Measurements from ENCODE around the gene PVR. TPM values are rescaled to one million over a fixed set of nuclear protein-coding genes. Genes with fewer than 3 reads are reported as not detected.

PVR gene
- total and polyA plus RNA-seq, 10 of the 15 experiments (the other 5 are each of a cell fraction or from before 2014, with no cell fraction given) = 0.07 to 4.0 (median 1.9) TPM

GRCh38 chr19:44637390-44637764, 6.3 kb upstream of the PVR start:
- ChIA-PET RAD21 (ENCODE audit: unreplicated experiment) (no interaction called here), POLR2A (interaction anchor here (0.6 kb wide), 1 partner anchor 345 kb away, joined by 3 read pairs; no protein-coding TSS in a partner anchor), CTCF (interaction anchor here (2.5 kb wide), 1 partner anchor 17 kb away, joined by 6 read pairs; no protein-coding TSS in a partner anchor), SMC1A (ENCODE audit: uncharacterized antibody, unreplicated experiment) (no interaction called here)
- no peak overlapping the region for H3K4me3 ChIP-seq
- no peaks in the 10 kb centered on the region for H4K20me1 ChIP-seq (ENCODE audit: control insufficient read depth, insufficient read depth)
- BruUV-seq (replicated peaks) = no TSS peak
- no peak for TF ChIP-seq CBX3 (IDR thresholded peaks at IDR 0.05; ENCODE audit: borderline replicate concordance, low read depth)
- no peak for TF ChIP-seq ZNF274 (IDR thresholded peaks at IDR 0.05; ENCODE audit: insufficient read depth, insufficient read length)
- no peak for TF ChIP-seq NBN (IDR thresholded peaks at IDR 0.05)
- TF ChIP-seq CBFB (IDR thresholded peaks at IDR 0.05; ENCODE audit: low read depth) = no peak
- TF ChIP-seq TCF7 (IDR thresholded peaks at IDR 0.05; ENCODE audit: borderline replicate concordance) = no peak
- TF ChIP-seq ZNF622 (IDR thresholded peaks at IDR 0.05) = no peak
- TF ChIP-seq ATF3 (IDR thresholded peaks at IDR 0.05; ENCODE audit: borderline replicate concordance, extremely low read depth, low read depth, low read length) = no peak
- TF ChIP-seq SMAD5 (IDR thresholded peaks at IDR 0.05; ENCODE audit: low read depth) = no peak
- no peak for TF ChIP-seq ZSCAN29 (IDR thresholded peaks at IDR 0.05)
- FAIRE-seq (no peak), ATAC-seq (no peak), DNase-seq (ENCODE audit: low read depth, low spot score) (no peak)
- H2AFZ ChIP-seq (ENCODE audit: control insufficient read depth, low read depth, low read length) = no peak overlapping the region
- H3K36me3 ChIP-seq (ENCODE audit: control insufficient read depth in 2 of 2, insufficient read depth in 2 of 2, low read length in 1 of 2) = no peaks in the 10 kb centered on the region
- H3K9ac ChIP-seq (ENCODE audit: control insufficient read depth, insufficient read depth, low read length) = no peak overlapping the region
- H3K27me3 ChIP-seq (replicated peaks in 1 of 2; ENCODE audit: control insufficient read depth in 2 of 2, insufficient read depth in 2 of 2, low read length in 1 of 2) = no peaks in the 10 kb centered on the region
- no peaks in the 10 kb centered on the region for H3K79me2 ChIP-seq (ENCODE audit: control insufficient read depth, insufficient read depth, low read length)
- WGBS (ENCODE audit: insufficient coverage, insufficient replicate concordance, low lambda C conversion rate, missing lambda C conversion rate) = 31% methylated on average over 5 of the region's 5 CpGs
- H3K4me2 ChIP-seq (ENCODE audit: control insufficient read depth, insufficient read depth) = no peak overlapping the region
- intact Hi-C loops (cut with micrococcal nuclease; ENCODE audit: unreplicated experiment) = no loop called here
- H3K4me1 ChIP-seq (ENCODE audit: control insufficient read depth, insufficient read depth, low read length) = no peaks in the 10 kb centered on the region
- in situ Hi-C loops (cut with MboI) = no loop called here
- no peak overlapping the region for H3K27ac ChIP-seq (ENCODE audit: control insufficient read depth, insufficient read depth)
- no peaks in the 10 kb centered on the region for H3K9me3 ChIP-seq (replicated peaks; ENCODE audit: control insufficient read depth, insufficient read depth, low read length)

- CTCF ChIA-PET = interaction anchor here (1.0 to 1.6 kb wide), 2 partner anchors 64 to 69 kb away, joined by 3 read pairs; no protein-coding TSS in a partner anchor
- RAD21 ChIA-PET (ENCODE audit: unreplicated experiment) = no interaction called here
- Histone ChIP-seq H3K36me3 (ENCODE audit: control insufficient read depth in 2 of 2, insufficient read depth in 2 of 2, low read length in 1 of 2) (no peaks in the 10 kb centered on the region), H3K27me3 (replicated peaks in 1 of 2; ENCODE audit: control insufficient read depth in 2 of 2, insufficient read depth in 2 of 2, low read length in 1 of 2) (peaks cover 0 to 2% of the 10 kb centered on the region in 2 experiments; a peak in 1 of 4 replicates), H3K9ac (ENCODE audit: control insufficient read depth, insufficient read depth, low read length) (no peak overlapping the region), H3K79me2 (ENCODE audit: control insufficient read depth, insufficient read depth, low read length) (no peaks in the 10 kb centered on the region), H2AFZ (ENCODE audit: control insufficient read depth, low read depth, low read length) (no peak overlapping the region), H3K4me3 (no peak overlapping the region), H3K4me1 (ENCODE audit: control insufficient read depth, insufficient read depth, low read length) (no peaks in the 10 kb centered on the region), H3K4me2 (ENCODE audit: control insufficient read depth, insufficient read depth) (no peak overlapping the region), H4K20me1 (ENCODE audit: control insufficient read depth, insufficient read depth) (no peaks in the 10 kb centered on the region), H3K9me3 (replicated peaks; ENCODE audit: control insufficient read depth, insufficient read depth, low read length) (no peaks in the 10 kb centered on the region), H3K27ac (ENCODE audit: control insufficient read depth, insufficient read depth) (no peak overlapping the region)
- ATAC-seq (no peak), FAIRE-seq (no peak), DNase-seq (ENCODE audit: low read depth, low spot score) (no peak)
- intact Hi-C loops (cut with micrococcal nuclease; ENCODE audit: unreplicated experiment) (no loop called here), in situ Hi-C loops (cut with MboI) (no loop called here)
- POLR2A ChIA-PET = no interaction called here
- BruUV-seq (replicated peaks) = no TSS peak
- 13% methylated on average over 3 of the region's 3 CpGs for WGBS (ENCODE audit: insufficient coverage, insufficient replicate concordance, low lambda C conversion rate, missing lambda C conversion rate)
- SMC1A ChIA-PET (ENCODE audit: uncharacterized antibody, unreplicated experiment) = no interaction called here
- no peak for TF ChIP-seq SIX5 (IDR thresholded peaks at IDR 0.05; ENCODE audit: low read depth, low read length, severe bottlenecking)
- TF ChIP-seq, protein P1, sequence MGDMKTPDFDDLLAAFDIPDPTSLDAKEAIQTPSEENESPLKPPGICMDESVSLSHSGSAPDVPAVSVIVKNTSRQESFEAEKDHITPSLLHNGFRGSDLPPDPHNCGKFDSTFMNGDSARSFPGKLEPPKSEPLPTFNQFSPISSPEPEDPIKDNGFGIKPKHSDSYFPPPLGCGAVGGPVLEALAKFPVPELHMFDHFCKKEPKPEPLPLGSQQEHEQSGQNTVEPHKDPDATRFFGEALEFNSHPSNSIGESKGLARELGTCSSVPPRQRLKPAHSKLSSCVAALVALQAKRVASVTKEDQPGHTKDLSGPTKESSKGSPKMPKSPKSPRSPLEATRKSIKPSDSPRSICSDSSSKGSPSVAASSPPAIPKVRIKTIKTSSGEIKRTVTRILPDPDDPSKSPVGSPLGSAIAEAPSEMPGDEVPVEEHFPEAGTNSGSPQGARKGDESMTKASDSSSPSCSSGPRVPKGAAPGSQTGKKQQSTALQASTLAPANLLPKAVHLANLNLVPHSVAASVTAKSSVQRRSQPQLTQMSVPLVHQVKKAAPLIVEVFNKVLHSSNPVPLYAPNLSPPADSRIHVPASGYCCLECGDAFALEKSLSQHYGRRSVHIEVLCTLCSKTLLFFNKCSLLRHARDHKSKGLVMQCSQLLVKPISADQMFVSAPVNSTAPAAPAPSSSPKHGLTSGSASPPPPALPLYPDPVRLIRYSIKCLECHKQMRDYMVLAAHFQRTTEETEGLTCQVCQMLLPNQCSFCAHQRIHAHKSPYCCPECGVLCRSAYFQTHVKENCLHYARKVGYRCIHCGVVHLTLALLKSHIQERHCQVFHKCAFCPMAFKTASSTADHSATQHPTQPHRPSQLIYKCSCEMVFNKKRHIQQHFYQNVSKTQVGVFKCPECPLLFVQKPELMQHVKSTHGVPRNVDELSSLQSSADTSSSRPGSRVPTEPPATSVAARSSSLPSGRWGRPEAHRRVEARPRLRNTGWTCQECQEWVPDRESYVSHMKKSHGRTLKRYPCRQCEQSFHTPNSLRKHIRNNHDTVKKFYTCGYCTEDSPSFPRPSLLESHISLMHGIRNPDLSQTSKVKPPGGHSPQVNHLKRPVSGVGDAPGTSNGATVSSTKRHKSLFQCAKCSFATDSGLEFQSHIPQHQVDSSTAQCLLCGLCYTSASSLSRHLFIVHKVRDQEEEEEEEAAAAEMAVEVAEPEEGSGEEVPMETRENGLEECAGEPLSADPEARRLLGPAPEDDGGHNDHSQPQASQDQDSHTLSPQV (IDR thresholded peaks at IDR 0.05) = no peak
- no peak for TF ChIP-seq LARP7 (IDR thresholded peaks at IDR 0.05)
- TF ChIP-seq TAF1 (IDR thresholded peaks at IDR 0.05; ENCODE audit: borderline replicate concordance, low read depth, low read length) = no peak
- no peak for TF ChIP-seq SUZ12 (IDR thresholded peaks at IDR 0.05; ENCODE audit: unreplicated experiment)
- TF ChIP-seq SREBF1 (IDR thresholded peaks at IDR 0.05; ENCODE audit: low read length) = no peak
- TF ChIP-seq RELA (IDR thresholded peaks at IDR 0.05; ENCODE audit: borderline replicate concordance, partially characterized antibody) = no peak
These were observed 3.2 kb upstream of the PVR start for GRCh38 chr19:44640518-44640917.
